NCI-H2029 (cell line): Measurements from ENCODE around the gene IRX6.

Experiments
- DNase-seq: peaks from one replicate; lab custom pipeline; 2025; lab: John Stamatoyannopoulos, UW

Gene IRX6

DNA sequence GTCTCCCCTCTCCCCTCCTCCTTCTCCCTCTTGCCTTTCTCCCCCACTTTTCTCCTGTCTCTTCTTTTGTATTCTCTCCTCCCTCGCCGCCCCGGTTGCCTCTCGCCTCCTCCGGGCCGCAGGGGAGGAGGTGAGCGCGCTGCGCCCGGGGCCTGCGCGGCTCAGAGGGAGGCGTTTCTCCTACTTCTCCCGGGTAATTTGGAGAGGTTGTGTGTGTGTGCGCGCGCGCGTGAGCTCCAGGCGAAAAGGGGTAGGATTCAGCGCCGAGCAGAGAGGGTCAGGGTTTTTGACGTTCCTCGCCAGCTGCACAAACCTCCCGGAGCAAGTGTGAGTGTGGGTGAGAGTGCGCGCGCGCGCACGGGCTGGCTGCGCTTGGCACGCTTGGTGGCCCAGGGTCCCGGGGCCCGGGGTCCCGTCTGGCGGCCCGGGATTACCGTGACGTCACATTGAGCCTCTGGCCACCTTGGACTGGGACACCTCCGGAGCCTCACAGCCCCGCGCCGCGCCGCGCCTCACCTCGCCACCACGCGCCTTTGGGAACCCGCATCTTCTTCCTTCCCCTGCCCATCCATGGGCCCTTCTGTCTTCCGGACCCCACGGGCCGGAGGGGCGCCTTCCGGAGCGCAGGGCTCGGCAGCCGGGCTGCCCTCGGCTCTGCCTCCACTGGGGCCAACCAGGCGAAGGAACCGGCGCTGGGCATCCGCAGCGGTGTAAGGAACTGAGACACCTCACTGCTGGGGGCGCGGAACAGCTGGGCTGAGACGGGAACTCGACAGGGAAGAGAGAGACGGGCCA is 479 bp downstream of the IRX6 start:
- no peak for DNase-seq

DNA sequence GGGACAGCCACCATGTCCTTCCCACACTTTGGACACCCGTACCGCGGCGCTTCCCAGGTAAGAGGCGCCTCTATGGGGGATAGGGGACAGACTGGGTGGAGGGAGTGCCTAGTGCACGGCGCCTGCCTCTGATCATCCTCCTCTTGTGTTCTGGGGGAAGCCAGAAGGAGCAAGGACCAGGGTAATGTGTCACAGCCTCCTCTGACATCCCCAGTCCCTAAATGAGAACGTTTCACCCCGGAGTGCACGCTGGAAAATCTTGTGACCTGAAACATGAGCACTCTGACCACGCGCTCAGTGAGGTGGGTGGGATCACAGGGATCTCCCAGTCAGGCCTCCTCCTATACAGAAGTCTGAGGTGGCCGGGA is 1.1 kb downstream of the IRX6 start:
- DNase-seq = no peak

DNA sequence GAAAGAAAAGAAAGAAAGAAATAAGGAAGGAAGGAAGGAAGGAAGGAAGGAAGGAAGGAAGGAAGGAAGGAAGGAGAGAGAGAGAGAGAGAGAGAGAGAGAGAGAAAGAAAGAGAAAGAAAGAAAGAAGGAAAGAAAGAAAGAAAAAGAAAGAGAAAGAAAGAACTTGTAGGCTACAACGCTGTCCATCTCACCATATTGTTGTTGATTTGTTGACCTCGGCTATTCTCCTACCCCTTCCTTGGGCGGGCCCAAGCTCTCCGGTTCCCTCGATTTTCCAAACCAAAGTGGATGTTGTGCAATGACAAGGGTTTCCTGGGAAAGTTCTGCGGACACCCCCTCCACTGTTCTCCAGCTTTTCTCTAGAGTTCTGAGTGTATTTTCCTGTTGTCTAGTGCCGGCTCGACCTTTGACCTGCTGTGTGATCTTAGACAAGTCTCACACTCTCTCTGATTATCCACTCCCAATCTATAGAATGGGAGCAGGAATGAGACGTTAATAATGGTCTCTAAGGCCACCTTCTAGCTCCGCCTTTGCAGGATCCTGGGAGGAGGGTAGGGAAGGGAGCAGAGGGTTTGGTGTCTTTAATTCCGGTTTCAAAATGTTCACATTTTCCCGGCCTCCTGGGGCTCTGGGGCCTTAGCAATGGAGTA is 1.6 kb downstream of the IRX6 start:
- no peak for DNase-seq

DNA sequence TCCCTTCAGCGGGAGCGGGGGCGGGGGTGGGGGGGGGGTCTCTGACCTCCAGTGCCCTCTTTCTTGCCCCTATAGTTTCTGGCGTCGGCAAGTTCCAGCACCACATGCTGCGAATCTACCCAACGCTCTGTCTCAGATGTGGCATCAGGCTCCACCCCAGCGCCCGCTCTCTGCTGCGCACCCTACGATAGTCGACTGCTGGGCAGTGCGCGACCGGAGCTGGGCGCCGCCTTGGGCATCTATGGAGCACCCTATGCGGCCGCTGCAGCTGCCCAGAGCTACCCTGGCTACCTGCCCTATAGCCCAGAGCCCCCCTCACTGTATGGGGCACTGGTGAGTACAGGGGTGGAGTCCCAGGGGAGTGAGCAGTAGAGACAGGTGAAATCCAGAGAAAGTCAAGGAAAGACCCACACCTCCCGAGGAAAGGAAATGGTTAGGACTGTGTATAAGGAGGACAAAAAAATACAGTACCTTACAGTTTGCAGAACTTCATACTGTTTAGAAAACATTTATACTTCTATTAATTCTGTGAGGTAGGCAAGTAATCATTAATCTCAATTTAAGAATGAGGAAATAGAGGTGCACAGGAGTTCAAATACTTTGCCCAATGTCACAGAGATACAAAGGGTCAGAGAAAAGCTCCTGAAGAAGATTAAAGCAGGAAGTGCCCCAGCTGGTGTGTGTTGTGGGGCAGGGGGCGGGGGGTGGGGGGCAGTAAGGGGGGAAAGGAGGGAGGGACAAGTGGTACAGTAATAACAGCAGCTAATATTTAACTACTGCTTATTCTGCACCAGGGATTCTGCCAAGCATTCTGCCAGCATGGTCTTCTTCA is 2.5 kb downstream of the IRX6 start:
- DNase-seq = no peak

- no peak for DNase-seq
These were observed 4.9 kb downstream of the IRX6 start for GRCh38 chr16:55328611-55329569.

DNA sequence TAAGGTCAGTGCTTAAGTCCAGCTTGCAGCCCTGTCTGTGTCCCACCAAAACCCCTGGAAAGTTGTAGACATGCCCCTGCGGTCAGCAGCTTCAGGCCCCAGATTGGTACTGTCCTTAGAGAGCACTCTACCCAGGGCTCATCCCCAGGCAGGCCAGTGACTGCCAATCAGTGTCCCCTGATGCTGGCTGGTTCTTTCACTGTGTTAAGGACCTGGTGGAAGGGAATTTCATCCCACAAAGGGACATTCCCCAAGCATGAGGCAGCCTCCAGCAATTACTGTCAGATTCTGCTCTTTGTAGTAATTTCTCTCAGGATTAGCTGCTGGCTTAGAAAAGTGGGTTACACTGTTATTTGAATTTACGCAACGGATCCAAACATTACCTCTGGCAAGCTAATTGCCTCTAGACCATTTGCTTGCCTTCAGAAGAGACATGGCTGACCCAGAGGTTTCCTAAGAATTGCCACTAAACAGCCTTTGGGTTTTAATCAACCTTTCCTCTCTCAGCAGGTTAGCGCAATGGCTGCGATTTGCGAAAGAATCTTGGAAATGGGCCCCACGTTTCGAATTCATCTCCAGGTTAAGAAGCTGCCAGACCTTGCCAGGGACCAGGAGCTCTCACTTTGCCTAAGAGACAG is 5.9 kb downstream of the IRX6 start:
- DNase-seq = no peak

GRCh38 chr16:55330781-55331647 is 7.0 kb downstream of the IRX6 start:
- no peak for DNase-seq

DNA sequence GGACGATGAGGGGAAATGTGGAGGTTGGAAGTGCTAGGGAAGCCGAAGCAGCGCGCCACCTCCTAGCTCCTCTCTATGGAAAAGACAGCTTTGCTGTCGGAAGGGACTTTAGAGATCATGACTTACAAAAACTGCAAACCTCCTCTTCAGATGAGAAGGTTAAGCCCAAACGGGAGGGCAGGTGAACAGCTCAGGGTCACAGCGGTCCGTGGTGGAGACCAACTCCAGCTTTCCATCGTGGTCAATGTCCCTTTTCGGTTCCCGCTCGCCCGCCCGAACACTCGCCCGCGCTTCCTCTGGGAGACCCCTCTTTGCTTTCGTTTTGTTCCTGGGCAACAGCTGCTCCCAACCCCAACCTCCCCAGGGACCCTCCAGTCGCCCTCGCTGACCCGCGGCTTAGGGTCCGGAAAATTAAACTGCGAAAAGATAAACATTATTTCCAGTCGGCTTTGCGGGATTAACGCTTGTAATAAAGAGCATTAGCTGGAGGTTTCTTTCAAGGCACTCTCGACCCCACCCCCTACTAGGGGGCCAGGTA is 7.7 kb downstream of the IRX6 start:
- no peak for DNase-seq

DNA sequence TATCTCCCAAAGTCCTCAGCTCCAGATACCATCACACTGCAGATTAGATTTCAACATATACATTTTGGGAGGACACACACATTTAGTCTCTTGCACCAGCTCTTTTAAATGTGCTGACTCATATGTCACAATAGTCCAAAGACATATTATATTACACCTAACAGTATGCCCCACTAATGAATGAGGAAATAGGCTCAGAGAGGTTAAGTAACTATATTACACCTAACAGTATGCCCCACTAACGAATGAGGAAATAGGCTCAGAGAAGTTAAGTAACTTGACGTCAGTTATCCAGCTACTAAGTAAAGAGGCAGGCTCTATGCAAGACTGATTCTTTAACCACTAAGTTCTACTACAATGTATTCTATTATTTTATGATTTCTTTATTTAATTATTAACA is 9.7 kb downstream of the IRX6 start:
- DNase-seq = no peak

DNA sequence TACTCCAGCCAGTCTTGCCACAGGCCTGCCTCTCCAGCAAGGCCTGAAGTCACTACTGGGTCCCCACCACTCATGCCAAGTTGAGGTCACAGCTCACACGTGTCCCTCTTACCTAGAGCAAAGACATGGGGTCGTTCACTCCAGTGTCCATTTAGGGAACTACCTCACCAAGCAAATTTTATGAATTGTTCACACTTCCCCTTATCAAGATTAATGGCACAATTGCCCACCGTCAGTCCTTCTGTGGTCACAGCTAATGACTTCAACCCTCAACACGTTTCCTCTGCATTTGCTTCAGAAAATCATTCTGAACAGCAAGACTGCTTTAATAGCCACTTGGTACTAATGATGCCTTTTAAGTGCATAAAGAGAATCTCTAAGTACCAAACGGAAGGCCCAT is 14.6 kb downstream of the IRX6 start:
- DNase-seq = peak; percentile 37

DNA sequence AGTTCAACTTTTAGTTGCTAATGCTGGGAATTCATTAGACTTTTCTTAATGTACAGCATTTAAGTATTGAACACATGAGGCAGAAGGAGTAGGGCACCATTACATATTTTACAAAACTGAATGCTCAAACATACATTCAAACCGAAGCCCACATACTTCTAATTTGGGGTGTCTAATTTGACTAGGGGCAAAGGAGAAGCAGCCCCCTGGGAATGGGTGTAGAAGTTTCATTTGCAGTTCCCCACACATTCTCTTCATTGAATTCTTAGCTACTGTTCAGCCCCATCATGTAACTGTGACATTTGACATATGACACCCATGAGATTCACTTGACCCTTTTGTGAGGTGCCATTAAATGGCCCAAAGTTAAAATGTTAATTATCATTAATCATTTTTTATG is 16.4 kb downstream of the IRX6 start:
- no peak for DNase-seq

DNA sequence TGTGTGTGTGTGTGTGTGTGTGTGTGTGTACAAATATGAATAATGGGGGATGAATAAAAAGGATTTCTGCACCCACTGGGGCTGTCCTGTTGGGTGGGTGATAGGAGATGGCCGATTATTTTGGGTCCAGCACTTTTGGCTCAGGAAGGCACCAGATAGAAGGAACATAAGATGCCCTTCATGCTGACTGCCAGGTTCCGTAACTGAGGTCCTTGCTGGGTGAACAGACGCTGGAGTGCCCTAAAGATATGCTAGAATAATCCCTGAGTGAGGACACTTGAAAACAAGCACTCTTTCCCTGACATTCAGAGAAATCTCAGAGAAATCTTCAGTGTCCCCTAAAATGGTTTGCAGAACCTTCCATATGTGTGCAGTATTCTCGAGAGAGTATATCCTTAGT is 17.7 kb downstream of the IRX6 start:
- DNase-seq = no peak

GRCh38 chr16:55346475-55346874 is 22.5 kb downstream of the IRX6 start:
- DNase-seq = no peak

GRCh38 chr16:55349867-55350266 is 25.9 kb downstream of the IRX6 start:
- no peak for DNase-seq

DNA sequence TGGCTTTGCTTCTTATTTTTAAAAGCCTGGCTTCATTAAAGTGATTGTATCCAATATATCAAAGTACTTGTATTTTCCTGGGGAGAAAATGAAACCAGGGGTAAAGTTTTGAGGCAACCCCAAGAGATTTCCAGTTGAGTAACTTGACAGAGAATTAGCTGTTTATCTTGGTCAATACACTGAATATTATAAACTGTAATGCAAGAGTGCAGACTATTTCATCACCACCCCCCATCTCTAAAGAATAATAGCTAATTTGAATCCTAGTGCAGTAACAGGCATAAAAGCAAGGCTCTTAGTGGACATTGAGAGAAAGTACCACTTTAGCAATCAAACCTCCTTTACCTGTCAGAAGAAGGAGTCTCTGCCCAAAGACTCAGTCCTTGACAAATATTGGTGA is 27.0 kb downstream of the IRX6 start:
- DNase-seq = no peak

GRCh38 chr16:55351936-55352335 is 27.9 kb downstream of the IRX6 start:
- no peak for DNase-seq

DNA sequence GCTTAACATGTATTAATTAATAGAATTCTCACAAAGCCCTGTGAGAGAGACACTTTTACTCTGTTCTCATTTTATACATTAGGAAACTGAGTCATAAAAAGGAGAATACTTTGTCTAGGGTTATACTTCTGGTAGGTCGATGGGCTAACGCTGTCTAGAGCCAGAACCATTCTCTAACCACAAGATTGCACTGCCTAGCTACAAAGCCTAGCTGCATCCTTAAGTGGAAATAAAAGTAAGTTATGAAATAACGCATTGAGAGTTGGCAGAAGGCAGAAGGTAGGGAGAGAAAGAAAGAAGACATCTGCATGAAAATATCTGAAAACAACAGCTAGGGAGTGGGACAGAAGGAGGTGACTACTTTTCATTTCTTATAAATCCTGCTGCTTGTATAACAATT is 33.2 kb downstream of the IRX6 start:
- DNase-seq = no peak

GRCh38 chr16:55359946-55360345 is 35.9 kb downstream of the IRX6 start:
- DNase-seq = no peak

- no peak for DNase-seq
These were observed 40.8 kb downstream of the IRX6 start for GRCh38 chr16:55364811-55365210.

- no peak for DNase-seq
These were observed 43.4 kb downstream of the IRX6 start for GRCh38 chr16:55367301-55367811.
